Measurements from ENCODE around the gene HLA-F. TPM values are rescaled to one million over a fixed set of nuclear protein-coding genes. Genes with fewer than 3 reads are reported as not detected.

Gene HLA-F
- total RNA-seq, 2 donors from 2014 or later: 58.8 to 201 TPM

DNA sequence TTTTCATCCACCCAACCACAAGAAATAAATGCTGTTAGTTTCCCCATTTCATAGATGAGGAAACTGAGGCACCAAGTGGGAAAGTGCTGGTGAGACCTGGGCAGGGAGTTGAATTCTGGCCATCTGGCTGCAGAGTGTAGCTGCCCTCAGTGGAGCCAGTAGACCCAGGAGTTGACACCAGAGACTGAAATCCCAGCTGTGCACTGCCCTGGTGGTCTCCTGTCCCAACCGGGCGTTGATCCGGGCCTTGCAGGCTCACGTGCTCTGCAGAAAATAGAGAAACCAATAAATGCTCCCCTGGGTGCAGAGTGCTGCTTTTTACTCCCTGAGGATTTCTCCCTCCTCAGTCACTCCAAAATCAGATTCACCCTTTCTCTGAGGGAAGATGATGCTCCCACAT is 18.4 kb downstream of the HLA-F start:
- intact Hi-C loops (cut with DNase I): no loop called here
- H3K36me3 ChIP-seq: no peaks in the 10 kb centered on the region
- TF ChIP-seq CTCF (IDR thresholded peaks at IDR 0.05): no peak
- no peak overlapping the region for H3K4me3 ChIP-seq
- H3K4me1 ChIP-seq: no peaks in the 10 kb centered on the region
- H3K27me3 ChIP-seq: no peaks in the 10 kb centered on the region
- no peaks in the 10 kb centered on the region for H3K9me3 ChIP-seq
- H3K9ac ChIP-seq (ENCODE audit: low read depth in 2 of 2, low read length in 2 of 2): no peak overlapping the region
- no peak for DNase-seq
- no peak overlapping the region for H3K27ac ChIP-seq

DNA sequence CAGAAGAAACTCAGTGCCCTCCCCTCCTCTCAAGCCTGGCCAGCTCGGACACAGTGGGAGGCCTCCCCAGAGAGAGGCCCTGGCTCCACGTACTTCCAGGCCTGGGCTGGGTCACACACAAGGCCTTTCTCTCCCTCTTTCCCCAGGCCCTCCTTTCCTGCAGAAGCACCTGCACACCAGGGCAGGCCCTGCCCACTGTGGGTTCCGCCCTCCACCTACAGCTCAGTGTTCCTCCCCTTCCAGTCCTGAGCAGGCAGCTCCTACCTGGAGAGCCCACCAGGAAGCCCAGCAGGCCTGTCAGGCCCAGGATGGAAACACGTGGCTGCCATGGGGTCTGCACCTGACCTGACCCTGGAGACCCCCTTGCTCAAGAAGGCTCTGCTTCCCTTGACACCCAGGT is 18.9 kb downstream of the HLA-F start:
- H3K4me1 ChIP-seq: no peaks in the 10 kb centered on the region
- TF ChIP-seq CTCF (IDR thresholded peaks at IDR 0.05): no peak
- H3K9me3 ChIP-seq: no peaks in the 10 kb centered on the region
- no peak for DNase-seq
- no peak overlapping the region for H3K4me3 ChIP-seq
- no peaks in the 10 kb centered on the region for H3K27me3 ChIP-seq
- H3K36me3 ChIP-seq: no peaks in the 10 kb centered on the region
- H3K9ac ChIP-seq (ENCODE audit: low read depth in 2 of 2, low read length in 2 of 2): no peak overlapping the region
- H3K27ac ChIP-seq: no peak overlapping the region
- intact Hi-C loops (cut with DNase I): no loop called here

- intact Hi-C loops (cut with DNase I): no loop called here
- Histone ChIP-seq H3K4me1 (no peaks in the 10 kb centered on the region), H3K9ac (ENCODE audit: low read depth in 2 of 2, low read length in 2 of 2) (no peak overlapping the region), H3K4me3 (no peak overlapping the region), H3K27me3 (no peaks in the 10 kb centered on the region), H3K27ac (no peak overlapping the region), H3K9me3 (no peaks in the 10 kb centered on the region), H3K36me3 (no peaks in the 10 kb centered on the region)
- no peak for DNase-seq
- TF ChIP-seq CTCF (IDR thresholded peaks at IDR 0.05): no peak
These were observed 19.8 kb downstream of the HLA-F start for GRCh38 chr6:29743025-29743424.

DNA sequence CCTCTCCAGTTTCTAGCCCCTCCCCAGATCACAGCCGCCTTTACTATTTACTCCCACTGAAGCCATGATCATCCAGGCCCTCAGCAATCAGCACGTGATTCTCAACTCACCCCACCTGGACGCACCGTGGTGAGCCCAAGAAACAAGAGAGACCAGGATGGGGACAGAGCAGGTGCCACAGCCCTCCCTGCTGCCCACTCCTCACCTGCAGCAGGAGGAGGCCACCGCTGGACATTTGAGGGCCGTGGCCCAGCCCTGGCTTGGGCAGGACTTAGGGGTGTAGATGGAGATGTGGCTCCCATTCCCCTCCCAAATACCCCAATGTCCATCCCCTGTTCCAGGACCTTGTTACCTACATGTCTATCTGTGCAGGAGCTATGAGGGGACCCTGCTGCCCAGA is 20.3 kb downstream of the HLA-F start:
- Histone ChIP-seq H3K27ac (no peak overlapping the region), H3K36me3 (no peaks in the 10 kb centered on the region), H3K9me3 (no peaks in the 10 kb centered on the region), H3K4me3 (no peak overlapping the region), H3K27me3 (no peaks in the 10 kb centered on the region), H3K9ac (ENCODE audit: low read depth in 2 of 2, low read length in 2 of 2) (no peak overlapping the region), H3K4me1 (no peaks in the 10 kb centered on the region)
- intact Hi-C loops (cut with DNase I): no loop called here
- DNase-seq: no peak
- no peak for TF ChIP-seq CTCF (IDR thresholded peaks at IDR 0.05)

DNA sequence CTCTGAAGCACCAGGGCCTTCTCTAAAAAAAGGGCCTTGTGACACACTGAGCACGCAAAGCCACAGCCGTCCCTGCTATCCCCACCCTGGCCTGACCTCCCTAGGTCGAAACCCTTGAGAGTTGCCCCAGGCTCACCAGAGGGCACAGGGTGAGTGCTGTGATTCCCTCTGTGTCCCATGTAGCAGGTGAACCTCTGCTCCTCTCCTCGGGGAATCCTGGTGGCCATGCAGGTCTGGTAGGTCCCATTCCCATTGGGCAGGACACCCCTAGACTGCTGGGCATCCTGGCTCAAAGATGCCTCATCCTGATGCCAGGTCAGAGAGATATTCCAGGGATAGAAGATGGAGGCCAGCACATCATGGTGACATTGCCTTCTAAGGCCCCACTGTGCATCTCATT is 20.9 kb downstream of the HLA-F start:
- Histone ChIP-seq H3K9me3 (no peaks in the 10 kb centered on the region), H3K9ac (ENCODE audit: low read depth in 2 of 2, low read length in 2 of 2) (no peak overlapping the region), H3K27me3 (no peaks in the 10 kb centered on the region), H3K36me3 (no peaks in the 10 kb centered on the region), H3K4me1 (no peaks in the 10 kb centered on the region), H3K27ac (no peak overlapping the region), H3K4me3 (no peak overlapping the region)
- TF ChIP-seq CTCF (IDR thresholded peaks at IDR 0.05): no peak
- DNase-seq: no peak
- intact Hi-C loops (cut with DNase I): no loop called here

DNA sequence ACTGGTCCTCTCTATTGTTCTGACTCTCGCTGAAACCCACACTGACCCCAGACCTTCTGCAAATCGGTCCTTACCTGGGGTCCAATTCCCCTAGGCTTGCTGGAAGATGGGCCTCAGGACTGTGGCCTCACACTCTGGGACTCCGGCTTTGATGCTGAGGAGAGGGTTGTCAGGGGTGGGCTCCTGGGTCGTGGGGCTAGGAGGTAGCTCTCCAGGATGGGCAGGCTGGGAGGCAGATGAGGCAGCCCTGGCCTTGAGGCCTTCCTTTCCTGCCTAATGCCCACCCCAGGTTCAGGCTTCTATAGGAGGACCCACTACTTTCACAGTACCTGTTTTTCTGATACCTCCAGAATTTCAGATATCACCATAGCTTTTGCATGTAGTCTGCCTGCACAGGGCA is 21.4 kb downstream of the HLA-F start:
- DNase-seq: no peak
- intact Hi-C loops (cut with DNase I): no loop called here
- no peak for TF ChIP-seq CTCF (IDR thresholded peaks at IDR 0.05)

More for the DNA sequence above, 21.4 kb downstream of the HLA-F start:
- no peaks in the 10 kb centered on the region for H3K9me3 ChIP-seq
- H3K9ac ChIP-seq (ENCODE audit: low read depth in 2 of 2, low read length in 2 of 2): no peak overlapping the region
- no peaks in the 10 kb centered on the region for H3K36me3 ChIP-seq
- no peak overlapping the region for H3K4me3 ChIP-seq
- no peaks in the 10 kb centered on the region for H3K4me1 ChIP-seq
- H3K27ac ChIP-seq: no peak overlapping the region
- H3K27me3 ChIP-seq: no peaks in the 10 kb centered on the region

Data from colonic mucosa (tissue), 4 donors.